Measurements from ENCODE around the gene ACSF3. TPM values are rescaled to one million over a fixed set of nuclear protein-coding genes. Genes with fewer than 3 reads are reported as not detected.

The ACSF3 gene
- total and polyA plus RNA-seq, 2 of the 4 experiments (the other 2 are of a cell fraction): 9.5 to 14.2 TPM

- Histone ChIP-seq H2BK20ac (ENCODE audit: low read depth, low read length) (no peak overlapping the region), H4K5ac (ENCODE audit: low read depth, low read length) (no peak overlapping the region), H3K4ac (ENCODE audit: low read depth, low read length) (no peak overlapping the region), H3K27me3 (ENCODE audit: control insufficient read depth, insufficient read depth, low read length) (peaks cover 44% of the 10 kb centered on the region), H3K4me3 (ENCODE audit: insufficient read depth, low read depth, low read length) (no peak overlapping the region), H3K9ac (ENCODE audit: low read depth, low read length) (no peak overlapping the region), H3K79me1 (ENCODE audit: low read depth in 1 of 2, low read length in 2 of 2) (no peaks in the 10 kb centered on the region), H3K9me1 (ENCODE audit: insufficient read depth, low read length) (no peaks in the 10 kb centered on the region), H2AK5ac (ENCODE audit: low read depth, low read length) (no peak overlapping the region), H3K4me2 (ENCODE audit: low read depth, low read length) (no peak overlapping the region), H2BK15ac (ENCODE audit: low read depth, low read length) (no peak overlapping the region), H4K91ac (ENCODE audit: insufficient read depth, low read depth, low read length) (no peak overlapping the region), H2AFZ (replicated peaks; ENCODE audit: low read length, poor library complexity) (no peak overlapping the region), H4K20me1 (ENCODE audit: insufficient read depth, low read length) (no peaks in the 10 kb centered on the region; the same call in 1 of the 2 replicates), H3K36me3 (ENCODE audit: control insufficient read depth, insufficient read depth, low read length) (no peaks in the 10 kb centered on the region), H3K14ac (replicated peaks; ENCODE audit: low read depth, low read length) (no peak overlapping the region), H4K8ac (ENCODE audit: low read depth in 2 of 2, low read length in 2 of 2) (no peak overlapping the region), H2AK9ac (replicated peaks; ENCODE audit: low read depth, low read length, poor library complexity) (no peak overlapping the region), H3K18ac (ENCODE audit: low read depth, low read length) (no peak overlapping the region), H3K9me3 (ENCODE audit: control insufficient read depth, insufficient read depth, low read length) (no peaks in the 10 kb centered on the region), H3K27ac (ENCODE audit: insufficient read depth, low read length) (no peak overlapping the region), H2BK120ac (ENCODE audit: low read depth, low read length) (no peak overlapping the region), H3K4me1 (ENCODE audit: control insufficient read depth, insufficient read depth, low read length) (no peaks in the 10 kb centered on the region), H3K56ac (ENCODE audit: extremely low read depth, insufficient read depth, low read length) (no peak overlapping the region), H2BK5ac (ENCODE audit: low read depth, low read length, poor library complexity, severe bottlenecking) (no peak overlapping the region), H3K23ac (ENCODE audit: low read depth, low read length) (no peak overlapping the region)
- intact Hi-C loops (cut with micrococcal nuclease): no loop called here
- dilution Hi-C loops (cut with HindIII; ENCODE audit: low sequenced_read_pairs, unreplicated experiment): no loop called here
- no peak for ATAC-seq (ENCODE audit: low read depth)
- in situ Hi-C loops (cut with MboI; ENCODE audit: low sequenced_read_pairs): no loop called here
- POLR2A ChIA-PET (ENCODE audit: unreplicated experiment): interaction anchor here (0.5 kb wide), 1 partner anchor 12 kb away, joined by 12 read pairs; no protein-coding TSS in a partner anchor
- 54% methylated on average over 17 of the region's 27 CpGs; no CpG with 5 or more reads in 1 of the 2 experiments for WGBS, 2 experiments (ENCODE audit: extremely low coverage in 2 of 2, insufficient read length in 1 of 2)
- CTCF ChIA-PET: no interaction called here
- BruUV-seq (replicated peaks): no TSS peak
- no peak for DNase-seq
- no peak for TF ChIP-seq RFX5 (IDR thresholded peaks at IDR 0.05; ENCODE audit: low read depth, low read length)
Measured at GRCh38 chr16:89047331-89048089, 46.1 kb upstream of the ACSF3 start.
